ENCODE data around the gene SERINC4.

The SERINC4 gene

GRCh38 chr15:43791993-43792760 lies 7.8 kb downstream of the SERINC4 start, which contains the start of gene SERF2:
Gene SERF2, plus strand, starts transcription at chr15:43792320. Its CDS starts 57 bp downstream, at chr15:43792377.
- TF ChIP-seq ARNT (IDR thresholded peaks at IDR 0.05) (no peak), L3MBTL2 (conservative IDR thresholded peaks at IDR 0.05) (peak; percentile 81; the same call in 1 of the 2 replicates)
- DNase-seq (ENCODE audit: extremely low spot score), result peak; percentile 92
- POLR2A ChIA-PET, result interaction anchor here (1.2 to 6.3 kb wide), 4 partner anchors 8 to 33 kb away, joined by 3 to 33 read pairs (median 9); partner anchors contain the start of genes ELL3, HYPK, MFAP1 and SERINC4
- CTCF ChIA-PET, result interaction anchor here (3.1 kb wide), 1 partner anchor 15 kb away, joined by 13 read pairs; the partner anchor contains the start of gene ELL3

- CTCF ChIA-PET, result interaction anchor here (3.1 kb wide), 1 partner anchor 12 kb away, joined by 13 read pairs; the partner anchor contains the start of gene ELL3
- POLR2A ChIA-PET, result interaction anchor here (2.5 to 6.3 kb wide), 2 partner anchors 11 to 12 kb away, joined by 11 to 33 read pairs; partner anchors contain the start of genes ELL3, HYPK and SERINC4
- no peak for DNase-seq (ENCODE audit: extremely low spot score)
- TF ChIP-seq BHLHE40 (IDR thresholded peaks at IDR 0.05; ENCODE audit: borderline replicate concordance) (no peak), ARNT (IDR thresholded peaks at IDR 0.05) (no peak), TARDBP (IDR thresholded peaks at IDR 0.05) (no peak), LEF1 (IDR thresholded peaks at IDR 0.05; ENCODE audit: borderline replicate concordance) (no peak), FOXK2 (IDR thresholded peaks at IDR 0.05) (no peak), NFRKB (IDR thresholded peaks at IDR 0.05) (no peak), ELF4 (IDR thresholded peaks at IDR 0.05) (no peak), SP1 (IDR thresholded peaks at IDR 0.05) (no peak), HDGF (IDR thresholded peaks at IDR 0.05; ENCODE audit: borderline replicate concordance) (no peak), PKNOX1 (IDR thresholded peaks at IDR 0.05) (no peak), L3MBTL2 (conservative IDR thresholded peaks at IDR 0.05) (no peak), FOXM1 (IDR thresholded peaks at IDR 0.05; ENCODE audit: borderline replicate concordance) (no peak), FOXA1 (IDR thresholded peaks at IDR 0.05) (no peak), ZNF384 (IDR thresholded peaks at IDR 0.05) (no peak), SUZ12 (IDR thresholded peaks at IDR 0.05) (no peak), CTBP1 (IDR thresholded peaks at IDR 0.05; ENCODE audit: borderline replicate concordance) (no peak)
Measured at GRCh38 chr15:43789409-43789808, 10.6 kb downstream of the SERINC4 start.

GRCh38 chr15:43779016-43779415 lies 21.0 kb downstream of the SERINC4 start:
- ChIA-PET POLR2A (no interaction called here), CTCF (interaction anchor here (0.6 kb wide), 1 partner anchor 102 kb away, joined by 5 read pairs; no protein-coding TSS in a partner anchor)
- TF ChIP-seq PKNOX1 (IDR thresholded peaks at IDR 0.05) (no peak), ZNF384 (IDR thresholded peaks at IDR 0.05) (no peak), FOXM1 (IDR thresholded peaks at IDR 0.05; ENCODE audit: borderline replicate concordance) (no peak), L3MBTL2 (conservative IDR thresholded peaks at IDR 0.05) (no peak), ELF4 (IDR thresholded peaks at IDR 0.05) (no peak), HDGF (IDR thresholded peaks at IDR 0.05; ENCODE audit: borderline replicate concordance) (no peak), SP1 (IDR thresholded peaks at IDR 0.05) (no peak), SUZ12 (IDR thresholded peaks at IDR 0.05) (no peak), FOXA1 (IDR thresholded peaks at IDR 0.05) (no peak), BHLHE40 (IDR thresholded peaks at IDR 0.05; ENCODE audit: borderline replicate concordance) (no peak), FOXK2 (IDR thresholded peaks at IDR 0.05) (no peak), NFRKB (IDR thresholded peaks at IDR 0.05) (no peak), ARNT (IDR thresholded peaks at IDR 0.05) (no peak), LEF1 (IDR thresholded peaks at IDR 0.05; ENCODE audit: borderline replicate concordance) (no peak), CTBP1 (IDR thresholded peaks at IDR 0.05; ENCODE audit: borderline replicate concordance) (no peak), TARDBP (IDR thresholded peaks at IDR 0.05) (no peak)
- DNase-seq (ENCODE audit: extremely low spot score), result no peak

- ChIA-PET CTCF (interaction anchor here (0.6 to 2.0 kb wide), 3 partner anchors 13 to 252 kb away, joined by 3 to 13 read pairs (median 3); no protein-coding TSS in a partner anchor), POLR2A (interaction anchor here (0.6 to 3.0 kb wide), 13 partner anchors 9 to 337 kb away, joined by 3 to 33 read pairs (median 3); partner anchors contain the start of genes HYPK, MFAP1, PDIA3 and SERF2)
- DNase-seq (ENCODE audit: extremely low spot score), result peak; percentile 55
- TF ChIP-seq FOXM1 (IDR thresholded peaks at IDR 0.05; ENCODE audit: borderline replicate concordance) (no peak), L3MBTL2 (conservative IDR thresholded peaks at IDR 0.05) (peak; percentile 88)
Measured at GRCh38 chr15:43777267-43777914, 22.6 kb downstream of the SERINC4 start.

GRCh38 chr15:43776718-43777266 lies 23.2 kb downstream of the SERINC4 start, which contains the start of gene ELL3:
Gene ELL3, minus strand, starts transcription at chr15:43776966. Its CDS starts 65 bp downstream, at chr15:43776901.
- CTCF ChIA-PET, result interaction anchor here (0.7 to 2.0 kb wide), 3 partner anchors 14 to 252 kb away, joined by 3 to 13 read pairs (median 4); partner anchors contain the start of gene HYPK

More at GRCh38 chr15:43776718-43777266, 23.2 kb downstream of the SERINC4 start, which contains the start of gene ELL3:
- no peak for TF ChIP-seq HDGF (IDR thresholded peaks at IDR 0.05; ENCODE audit: borderline replicate concordance)
- TF ChIP-seq ELF4 (IDR thresholded peaks at IDR 0.05), result no peak
- TF ChIP-seq FOXA1 (IDR thresholded peaks at IDR 0.05), result no peak
- TF ChIP-seq SP1 (IDR thresholded peaks at IDR 0.05), result no peak
- no peak for TF ChIP-seq ZNF384 (IDR thresholded peaks at IDR 0.05)
- no peak for TF ChIP-seq FOXM1 (IDR thresholded peaks at IDR 0.05; ENCODE audit: borderline replicate concordance)
- no peak for TF ChIP-seq ARNT (IDR thresholded peaks at IDR 0.05)
- no peak for TF ChIP-seq FOXK2 (IDR thresholded peaks at IDR 0.05)
- TF ChIP-seq CTBP1 (IDR thresholded peaks at IDR 0.05; ENCODE audit: borderline replicate concordance), result no peak
- TF ChIP-seq TARDBP (IDR thresholded peaks at IDR 0.05), result no peak
- no peak for DNase-seq (ENCODE audit: extremely low spot score)
- POLR2A ChIA-PET, result interaction anchor here (0.7 to 3.0 kb wide), 16 partner anchors 10 to 336 kb away, joined by 3 to 33 read pairs (median 4); partner anchors contain the start of genes HYPK, MFAP1, PDIA3 and SERF2

All from HEK293T (cell line).